IPS-NIHi7 (cell line): ENCODE data around the gene RRP8.
A peak's percentile ranks its signal among the peaks of the same experiment; 100 is the strongest.

ENCODE experiments used
- DNase-seq: peaks from one replicate; pipeline ENCODE4 v3.0.0; 2012; ENCODE audit warnings: mixed read lengths; ENCODE audit errors: extremely low spot score

Gene RRP8

GRCh38 chr11:6603287-6604080 lies at the start of gene RRP8, which contains the start of gene ILK:
TSS of gene RRP8 (minus strand) at chr11:6603616. CDS start at chr11:6603502, 114 bp downstream.
TSS of gene ILK (plus strand) at chr11:6603774. CDS start at chr11:6604272, 498 bp downstream.
- DNase-seq: peak; percentile 97

- no peak for DNase-seq
These were observed 49.7 kb upstream of the RRP8 start for GRCh38 chr11:6653097-6653496.

GRCh38 chr11:6652182-6652581 lies 48.8 kb upstream of the RRP8 start:
- no peak for DNase-seq

GRCh38 chr11:6650980-6651379 lies 47.6 kb upstream of the RRP8 start:
- no peak for DNase-seq

GRCh38 chr11:6650104-6650503 lies 46.7 kb upstream of the RRP8 start:
- DNase-seq: no peak

- DNase-seq: no peak
These were observed 45.1 kb upstream of the RRP8 start for GRCh38 chr11:6648501-6648900.

- no peak for DNase-seq
These were observed 44.4 kb upstream of the RRP8 start for GRCh38 chr11:6647836-6648235.

GRCh38 chr11:6646918-6647679 lies 43.7 kb upstream of the RRP8 start:
- peak; percentile 52 for DNase-seq

GRCh38 chr11:6646576-6646917 lies 43.1 kb upstream of the RRP8 start:
- no peak for DNase-seq

- DNase-seq: no peak
These were observed 42.7 kb upstream of the RRP8 start for GRCh38 chr11:6646071-6646470.

GRCh38 chr11:6642957-6643356 lies 39.5 kb upstream of the RRP8 start:
- DNase-seq: no peak

GRCh38 chr11:6640985-6641701 lies 37.7 kb upstream of the RRP8 start:
- no peak for DNase-seq

GRCh38 chr11:6640036-6640984 lies 36.9 kb upstream of the RRP8 start:
- DNase-seq: no peak

GRCh38 chr11:6638429-6638828 lies 35.0 kb upstream of the RRP8 start:
- no peak for DNase-seq

GRCh38 chr11:6637871-6638270 lies 34.5 kb upstream of the RRP8 start:
- DNase-seq: no peak

- DNase-seq: no peak
These were observed 33.1 kb upstream of the RRP8 start for GRCh38 chr11:6636480-6636879.

- no peak for DNase-seq
These were observed 31.9 kb upstream of the RRP8 start for GRCh38 chr11:6635082-6635932.

GRCh38 chr11:6634534-6634933 lies 31.1 kb upstream of the RRP8 start:
- no peak for DNase-seq

GRCh38 chr11:6633422-6634408 lies 30.3 kb upstream of the RRP8 start:
- no peak for DNase-seq
